Adipose tissue (tissue), 3 donors: Measurements from ENCODE around the gene KCNN1. TPM values are rescaled to one million over a fixed set of nuclear protein-coding genes. Genes with fewer than 3 reads are reported as not detected.
"Not testable (repeated sequence)": the region's sequence is repeated elsewhere in the genome, so short reads cannot be mapped to it uniquely, and the experiment has no call there.

Source experiments
- H3K27ac ChIP-seq: one replicate; pipeline ENCODE4 v1.5.1; 2013; ENCODE audit warnings: low read depth, low read length
- WGBS, 3 donors: extraction: QIAGEN DNeasy Blood & Tissue Kit; methylation state at CpG; one replicate each; pipeline ENCODE4 v1.1.7; 2013; 5-methylcytosine and 5-hydroxymethylcytosine counted together
- polyA plus RNA-seq, 3 donors: library from polyadenylated mRNA; stranded (reverse); fragments of 200-250 nt; gene quantifications; one replicate each; pipeline ENCODE4 v1.2.3, GENCODE V29; 2013
- donor health status: healthy with polysubstance abuse.
- donor health status: Bipolar disorder and iron deficiency.
- donor health status: healthy.

Gene KCNN1
- polyA plus RNA-seq, 3 donors: 0.06 to 0.34 TPM; not detected in 1

DNA sequence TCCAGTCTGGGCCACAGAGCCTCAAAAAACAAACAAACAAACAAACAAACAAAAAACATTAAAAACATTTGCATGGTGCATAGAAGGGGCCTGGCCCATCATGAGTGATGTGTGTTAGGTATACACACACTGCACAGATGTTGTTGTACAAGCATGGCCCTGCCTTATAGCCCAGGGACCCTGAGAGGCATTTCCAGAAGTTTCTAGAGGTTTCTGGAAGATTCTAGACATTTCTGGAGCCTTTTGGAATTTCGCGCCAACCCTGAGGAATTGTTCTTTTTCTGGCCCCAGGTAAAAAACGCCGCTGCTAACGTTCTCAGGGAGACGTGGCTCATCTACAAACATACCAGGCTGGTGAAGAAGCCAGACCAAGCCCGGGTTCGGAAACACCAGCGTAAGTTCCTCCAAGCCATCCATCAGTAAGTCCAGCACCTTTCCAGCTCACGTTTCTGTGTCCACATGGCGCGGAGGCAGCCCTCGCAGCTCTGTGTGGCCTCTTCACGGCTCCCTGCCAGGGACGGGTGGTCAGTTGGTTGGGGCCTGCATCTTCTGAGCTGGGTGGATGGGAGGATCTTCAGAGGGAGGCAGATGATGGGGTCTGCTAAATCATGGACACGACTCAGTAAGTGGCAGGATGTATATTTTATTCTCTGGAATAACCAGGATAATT lies 22.7 kb downstream of the KCNN1 start:
- WGBS, 3 donors: 82 to 93% (median 92%) methylated on average over 16 of the region's 16 CpGs
- H3K27ac ChIP-seq: no peak overlapping the region

GRCh38 chr19:17993076-17993813 lies 26.3 kb downstream of the KCNN1 start:
- no peak overlapping the region for H3K27ac ChIP-seq

GRCh38 chr19:17996826-17997316 lies 30.0 kb downstream of the KCNN1 start:
- 10 to 14% (median 10%) methylated on average over 15 of the region's 15 CpGs for WGBS, 3 donors
- no peak overlapping the region for H3K27ac ChIP-seq

More at GRCh38 chr19:17993076-17993813, 26.3 kb downstream of the KCNN1 start:
- 65 to 87% (median 86%) methylated on average over 25 to 27 of the region's 27 CpGs for WGBS, 3 donors

DNA sequence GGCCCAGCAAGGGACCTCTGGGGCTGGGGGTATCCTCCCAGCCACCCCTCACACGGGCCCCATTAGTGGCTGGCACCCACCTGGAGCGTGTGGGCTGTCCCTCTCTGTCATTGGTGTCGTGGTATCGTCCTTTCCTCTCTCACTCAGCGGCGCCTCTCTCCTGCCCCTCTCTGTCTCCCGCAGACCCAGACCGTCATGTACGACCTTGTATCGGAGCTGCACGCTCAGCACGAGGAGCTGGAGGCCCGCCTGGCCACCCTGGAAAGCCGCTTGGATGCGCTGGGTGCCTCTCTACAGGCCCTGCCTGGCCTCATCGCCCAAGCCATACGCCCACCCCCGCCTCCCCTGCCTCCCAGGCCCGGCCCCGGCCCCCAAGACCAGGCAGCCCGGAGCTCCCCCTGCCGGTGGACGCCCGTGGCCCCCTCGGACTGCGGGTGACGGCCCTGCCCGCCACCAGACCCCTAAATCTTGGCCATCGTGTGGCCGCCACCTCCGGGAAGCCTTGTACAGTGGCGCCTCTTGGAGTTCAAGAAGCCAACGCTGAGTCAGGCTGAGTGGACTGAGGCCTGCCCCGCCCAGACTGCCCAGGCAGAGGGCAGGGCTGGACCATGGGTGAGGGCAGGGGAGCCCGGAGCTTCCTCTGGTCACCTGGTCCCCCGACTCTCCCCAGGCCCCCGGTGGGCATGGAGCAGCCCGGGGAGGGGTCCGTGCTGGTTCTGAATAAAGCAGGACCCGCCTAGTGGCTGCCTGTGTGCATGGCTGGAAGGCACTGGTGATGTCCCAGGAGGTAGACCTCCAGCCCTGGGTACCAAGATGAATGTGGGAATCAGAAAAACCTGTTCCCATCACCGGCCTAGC lies 31.3 kb downstream of the KCNN1 start:
- H3K27ac ChIP-seq: no peak overlapping the region

GRCh38 chr19:17998827-17999150 lies 31.9 kb downstream of the KCNN1 start:
- WGBS, 3 donors: 88 to 91% (median 90%) methylated on average over 5 of the region's 5 CpGs
- no peak overlapping the region for H3K27ac ChIP-seq

More for the DNA sequence above, 31.3 kb downstream of the KCNN1 start:
- 49 to 75% (median 69%) methylated on average over 40 to 41 of the region's 41 CpGs for WGBS, 3 donors

GRCh38 chr19:17999684-18000479 lies 33.0 kb downstream of the KCNN1 start:
- WGBS, 3 donors: 83 to 88% (median 84%) methylated on average over 21 of the region's 21 CpGs

DNA sequence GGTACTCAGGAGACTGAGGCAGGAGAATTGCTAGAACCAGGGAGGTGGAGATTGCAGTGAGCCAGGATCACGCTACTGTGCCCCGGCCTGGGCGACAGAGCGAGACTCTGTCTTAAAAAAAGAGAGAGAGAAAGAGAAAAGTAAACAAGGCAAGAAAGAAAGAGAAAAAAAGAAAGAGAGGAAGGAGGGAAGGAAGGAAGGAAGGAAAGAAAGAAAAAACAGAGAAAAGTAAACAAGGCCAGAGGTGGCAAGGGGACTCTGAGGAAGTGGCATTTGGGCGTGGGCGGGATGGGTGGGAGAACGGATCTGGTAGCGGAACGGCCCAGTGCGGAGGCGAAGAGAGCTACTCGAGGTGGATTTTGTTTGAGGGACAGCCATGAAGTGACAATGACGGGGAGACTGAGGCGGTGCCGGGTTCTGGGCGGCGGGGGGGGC lies 33.6 kb downstream of the KCNN1 start:
- H3K27ac ChIP-seq: no peak overlapping the region
- 17 to 33% (median 18%) methylated on average over 17 of the region's 17 CpGs for WGBS, 3 donors

More at GRCh38 chr19:17999684-18000479, 33.0 kb downstream of the KCNN1 start:
- H3K27ac ChIP-seq: no peak overlapping the region

- 1% methylated on average over 84 to 105 of the region's 105 CpGs for WGBS, 3 donors
- H3K27ac ChIP-seq: no peak overlapping the region
These were observed 34.2 kb downstream of the KCNN1 start for GRCh38 chr19:18000915-18001776.

- 19 to 42% (median 22%) methylated on average over 15 of the region's 15 CpGs for WGBS, 3 donors
- H3K27ac ChIP-seq: no peak overlapping the region
These were observed 35.0 kb downstream of the KCNN1 start for GRCh38 chr19:18001777-18002345.

- 58 to 70% (median 63%) methylated on average over 23 to 27 of the region's 27 CpGs for WGBS, 3 donors
These were observed 35.5 kb downstream of the KCNN1 start for GRCh38 chr19:18002347-18002850.

GRCh38 chr19:18005750-18006149 lies 38.8 kb downstream of the KCNN1 start:
- 94 to 98% (median 95%) methylated on average over 18 to 32 of the region's 35 CpGs for WGBS, 3 donors
- H3K27ac ChIP-seq: not testable (repeated sequence)

More at GRCh38 chr19:18002347-18002850, 35.5 kb downstream of the KCNN1 start:
- H3K27ac ChIP-seq: no peak overlapping the region

- 1% methylated on average over 45 to 46 of the region's 46 CpGs for WGBS, 3 donors
These were observed 40.4 kb downstream of the KCNN1 start for GRCh38 chr19:18007044-18007916.

DNA sequence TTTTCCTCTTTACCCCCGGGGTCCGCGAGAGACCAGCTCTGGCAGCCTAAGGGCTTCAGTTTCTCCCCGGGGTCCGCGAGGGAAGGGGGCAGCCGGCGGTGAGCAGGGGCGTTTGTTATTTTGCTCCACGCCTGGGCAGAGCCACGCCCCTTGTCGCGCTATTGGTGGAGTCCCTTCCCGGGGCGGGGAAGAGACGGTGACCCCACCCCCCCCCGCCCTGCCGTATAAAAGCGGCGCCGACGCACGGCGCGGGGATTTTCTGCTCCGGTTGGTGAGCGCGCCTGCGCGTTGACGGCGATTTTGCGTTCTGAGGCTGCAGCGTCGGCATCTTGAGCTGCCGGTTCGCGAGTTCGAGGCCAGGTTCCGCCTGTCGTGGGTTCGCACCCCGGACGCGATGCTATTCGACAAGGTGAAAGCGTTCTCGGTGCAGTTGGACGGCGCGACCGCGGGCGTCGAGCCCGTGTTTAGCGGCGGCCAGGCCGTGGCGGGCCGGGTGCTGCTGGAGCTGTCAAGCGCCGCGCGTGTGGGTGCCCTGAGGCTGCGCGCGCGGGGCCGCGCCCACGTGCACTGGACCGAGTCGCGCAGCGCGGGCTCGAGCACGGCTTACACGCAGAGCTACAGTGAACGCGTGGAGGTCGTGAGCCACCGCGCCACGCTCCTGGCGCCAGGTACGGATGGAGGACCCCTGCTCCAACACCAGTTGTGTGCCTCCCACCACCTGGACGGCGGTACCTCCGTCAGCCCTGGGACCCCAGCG lies 41.2 kb downstream of the KCNN1 start, which contains the start of gene ARRDC2:
Gene ARRDC2 (plus strand): TSS at position 254 of the 757 bp plus-strand sequence. CDS start 141 bp downstream, at position 395.
- no peak within 1 kb of the TSS for H3K27ac ChIP-seq
- WGBS, 3 donors: 12 to 16% (median 15%) methylated on average over 84 to 92 of the region's 92 CpGs

More at GRCh38 chr19:18007044-18007916, 40.4 kb downstream of the KCNN1 start:
- H3K27ac ChIP-seq: no peak overlapping the region

GRCh38 chr19:18008814-18009213 lies 41.9 kb downstream of the KCNN1 start:
- no peak overlapping the region for H3K27ac ChIP-seq
- 86 to 94% (median 93%) methylated on average over 11 of the region's 11 CpGs for WGBS, 3 donors
